ENCODE results near the gene TNNT3.
"Not testable (repeated sequence)": the region's sequence is repeated elsewhere in the genome, so short reads cannot be mapped to it uniquely, and the experiment has no call there.

TNNT3 gene

DNA sequence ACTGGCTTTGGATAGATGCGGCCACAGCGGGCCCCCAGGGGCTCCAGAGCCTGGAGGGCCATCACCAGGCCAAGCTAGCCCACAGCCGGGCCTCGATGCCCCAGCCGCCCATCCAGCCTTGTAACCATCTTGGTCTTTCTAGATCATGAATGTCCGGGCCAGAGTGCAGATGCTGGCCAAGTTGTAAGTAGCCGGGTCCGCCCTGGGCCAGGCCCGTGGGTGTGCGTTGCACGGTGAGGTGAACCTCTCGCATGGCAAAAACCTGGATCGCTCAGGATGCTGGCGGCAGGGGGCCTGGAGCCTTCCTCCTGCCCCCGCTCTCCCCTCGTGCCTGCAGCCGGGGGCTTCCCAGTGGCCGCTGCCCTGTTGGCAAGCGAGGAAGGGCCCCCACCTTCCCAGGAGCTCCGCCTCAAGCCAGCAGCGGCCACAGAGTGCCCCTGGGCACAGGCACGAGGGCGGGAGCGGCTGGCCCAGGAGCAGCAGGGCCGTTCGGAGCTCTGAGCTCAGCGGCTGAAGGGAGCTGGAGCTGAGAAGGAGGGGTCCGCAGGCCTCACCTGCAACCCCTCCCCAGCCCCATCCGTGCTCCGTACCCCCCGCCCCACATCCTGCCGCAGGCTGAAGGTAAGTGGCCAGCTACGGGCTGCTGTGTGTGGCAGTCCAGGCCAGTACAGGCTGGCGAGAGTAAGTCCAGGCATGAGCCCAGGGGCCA, 16.7 kb downstream of the TNNT3 start:
- no peak for DNase-seq

DNA sequence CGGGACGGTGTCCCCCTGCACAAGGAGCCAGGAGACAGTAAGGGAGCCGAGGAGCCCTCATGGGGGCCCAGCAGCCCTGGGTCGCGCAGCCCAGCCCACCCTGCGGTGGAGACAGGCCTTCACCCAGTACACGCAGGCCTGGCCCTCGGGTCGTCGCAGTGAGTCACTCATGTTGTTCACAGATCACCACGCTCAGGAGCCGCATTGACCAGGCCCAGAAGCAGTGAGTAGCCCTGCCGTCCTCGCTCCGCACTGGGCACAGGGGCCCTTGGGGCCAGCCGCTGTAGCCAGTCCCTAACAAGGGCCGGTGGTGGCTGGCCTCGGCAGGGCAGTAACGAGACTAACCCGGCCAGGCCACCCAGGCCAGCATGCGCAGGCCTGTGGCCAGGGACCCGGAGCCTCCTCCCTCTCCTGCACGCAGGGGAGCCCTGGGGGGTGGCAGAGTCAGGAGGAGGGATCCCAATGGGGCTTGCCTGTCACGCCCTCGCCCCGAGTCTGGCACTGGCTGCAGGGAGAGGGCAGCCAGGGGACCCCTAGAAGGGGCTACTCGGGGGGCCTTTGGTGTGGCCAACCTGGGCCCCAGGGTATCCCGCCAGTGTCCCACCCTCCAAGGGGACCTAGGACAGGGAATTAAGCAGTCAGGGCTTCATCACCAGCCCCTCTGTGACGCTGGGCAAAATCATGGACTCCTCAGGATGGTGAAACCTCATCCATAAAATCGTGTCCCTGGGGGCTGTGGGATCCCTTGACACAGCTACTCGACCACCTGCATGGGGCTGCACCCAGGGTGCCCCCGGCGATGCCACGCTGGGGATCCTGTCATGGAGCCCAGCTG, 17.5 kb downstream of the TNNT3 start:
- DNase-seq = no peak

DNA sequence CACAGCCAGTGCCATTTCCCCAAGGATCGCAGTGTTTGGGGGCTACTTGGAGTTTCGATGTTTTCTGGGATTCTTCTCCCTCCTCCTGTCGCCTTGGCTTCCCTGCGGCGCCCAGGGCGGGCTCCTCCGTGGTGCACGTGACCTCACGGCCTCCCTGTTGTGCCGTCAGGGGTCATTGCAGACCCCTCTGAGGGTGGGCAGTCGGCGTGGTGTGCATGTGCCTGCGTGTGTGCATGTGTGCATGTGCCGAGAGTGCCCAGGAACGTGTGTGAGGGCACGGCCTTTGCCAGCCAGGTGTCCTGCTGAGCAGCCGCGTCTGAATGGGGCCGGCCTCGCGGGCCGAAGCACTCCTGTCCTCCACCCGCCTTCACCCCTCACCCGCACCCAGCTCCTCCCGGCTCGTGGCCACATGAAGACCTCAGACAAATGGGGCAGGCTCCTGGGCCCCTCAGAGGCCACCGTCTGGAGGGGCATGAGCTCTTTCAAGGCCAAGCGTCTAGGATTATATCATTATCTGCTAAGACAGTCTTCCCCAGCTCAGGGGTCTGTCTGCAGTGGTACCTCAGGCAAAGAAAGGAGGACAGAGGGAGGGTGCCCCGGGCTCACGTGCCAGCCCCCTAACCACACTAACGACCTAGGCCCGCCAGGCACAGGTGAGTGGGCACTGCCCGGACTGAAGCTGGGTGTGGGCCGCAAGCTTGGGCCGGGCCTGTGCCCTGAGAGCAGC, 18.3 kb downstream of the TNNT3 start:
- DNase-seq = no peak

DNA sequence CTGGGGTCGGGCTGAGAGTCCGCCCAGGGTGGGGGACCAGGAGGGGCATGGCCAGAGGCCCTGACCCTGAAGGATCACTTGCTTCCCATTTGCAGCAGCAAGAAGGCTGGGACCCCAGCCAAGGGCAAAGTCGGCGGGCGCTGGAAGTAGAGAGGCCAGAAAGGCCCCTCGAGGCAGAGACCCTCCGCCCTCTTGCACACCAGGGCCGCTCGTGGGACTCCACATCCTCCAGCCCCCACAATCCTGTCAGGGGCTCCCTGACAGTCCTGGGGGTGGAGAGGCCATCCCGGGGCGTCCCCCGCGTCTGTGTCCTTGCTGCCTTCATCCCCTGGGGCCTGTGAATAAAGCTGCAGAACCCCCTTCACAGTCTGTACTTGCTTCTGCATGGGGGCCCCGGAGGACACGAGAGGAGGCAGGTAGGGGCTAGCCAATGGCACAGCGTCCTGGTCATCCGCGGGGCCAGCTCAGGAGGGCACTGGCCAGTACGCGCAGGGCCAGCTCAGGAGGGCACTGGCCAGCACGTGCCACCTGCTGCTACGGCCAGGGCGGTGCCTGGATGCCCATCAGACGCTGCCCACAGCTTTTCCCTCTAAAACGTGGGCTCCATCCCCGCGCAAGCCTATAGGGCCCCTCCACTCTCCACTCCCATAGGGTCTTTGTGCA, 19.0 kb downstream of the TNNT3 start:
- no peak for DNase-seq

GRCh38 chr11:1939006-1939625, 19.6 kb downstream of the TNNT3 start:
- DNase-seq = peak; percentile 34

DNA sequence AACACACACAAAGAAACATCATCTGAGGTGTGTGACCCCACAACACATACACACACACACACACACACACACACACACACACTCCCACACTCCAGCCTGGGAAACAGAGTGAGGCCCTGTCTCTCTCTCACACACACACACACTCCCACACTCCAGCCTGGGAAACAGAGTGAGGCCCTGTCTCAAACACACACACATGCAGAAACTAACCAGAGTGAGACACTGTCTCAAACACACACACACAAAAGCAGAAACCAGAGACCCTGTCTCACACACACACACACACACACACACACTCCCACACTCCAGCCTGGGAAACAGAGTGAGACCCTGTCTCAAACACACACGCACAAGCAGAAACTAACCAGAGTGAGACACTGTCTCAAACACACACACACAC, 20.3 kb downstream of the TNNT3 start:
- not testable (repeated sequence) for DNase-seq

GRCh38 chr11:1942558-1943260, 23.2 kb downstream of the TNNT3 start:
- DNase-seq = no peak

DNA sequence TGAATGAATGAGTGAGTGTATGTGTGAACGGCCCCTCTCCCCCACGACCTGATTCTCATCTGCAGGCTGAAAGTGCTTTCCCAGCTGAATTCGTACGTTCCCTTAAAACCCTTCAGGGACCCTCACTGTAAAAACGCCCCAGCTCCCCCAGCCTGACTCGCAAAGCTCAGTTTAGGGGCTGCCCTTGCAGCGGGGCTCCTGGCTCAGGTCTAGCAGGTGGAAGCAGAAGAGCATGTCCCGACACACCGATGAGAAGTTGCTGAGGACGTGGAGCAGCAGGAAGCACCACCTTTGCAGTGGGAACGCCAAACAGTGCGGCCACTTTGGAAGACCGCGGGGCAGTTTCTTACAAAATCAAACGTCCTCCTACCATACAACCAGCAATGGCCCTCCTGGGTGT, 24.1 kb downstream of the TNNT3 start:
- no peak for DNase-seq

DNA sequence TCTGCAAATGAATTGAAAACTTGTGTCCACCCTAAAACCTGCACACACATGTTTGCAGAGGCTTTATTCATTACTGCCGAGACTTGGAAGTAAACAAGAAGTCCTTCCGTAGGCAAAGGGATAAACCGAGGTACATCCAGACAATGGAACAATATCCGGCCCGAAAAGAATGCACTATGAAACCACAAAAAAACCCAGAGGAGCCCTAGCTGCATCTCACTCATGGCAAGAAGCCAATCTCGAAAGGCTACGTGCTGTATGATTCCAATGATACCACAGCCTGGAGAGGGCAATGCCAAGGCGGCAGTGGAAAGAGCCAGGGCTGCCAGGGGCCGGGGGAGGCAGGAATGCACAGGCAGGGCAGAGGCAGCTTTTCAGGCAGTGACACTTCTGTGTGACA, 24.5 kb downstream of the TNNT3 start:
- DNase-seq = peak; percentile 66

DNA sequence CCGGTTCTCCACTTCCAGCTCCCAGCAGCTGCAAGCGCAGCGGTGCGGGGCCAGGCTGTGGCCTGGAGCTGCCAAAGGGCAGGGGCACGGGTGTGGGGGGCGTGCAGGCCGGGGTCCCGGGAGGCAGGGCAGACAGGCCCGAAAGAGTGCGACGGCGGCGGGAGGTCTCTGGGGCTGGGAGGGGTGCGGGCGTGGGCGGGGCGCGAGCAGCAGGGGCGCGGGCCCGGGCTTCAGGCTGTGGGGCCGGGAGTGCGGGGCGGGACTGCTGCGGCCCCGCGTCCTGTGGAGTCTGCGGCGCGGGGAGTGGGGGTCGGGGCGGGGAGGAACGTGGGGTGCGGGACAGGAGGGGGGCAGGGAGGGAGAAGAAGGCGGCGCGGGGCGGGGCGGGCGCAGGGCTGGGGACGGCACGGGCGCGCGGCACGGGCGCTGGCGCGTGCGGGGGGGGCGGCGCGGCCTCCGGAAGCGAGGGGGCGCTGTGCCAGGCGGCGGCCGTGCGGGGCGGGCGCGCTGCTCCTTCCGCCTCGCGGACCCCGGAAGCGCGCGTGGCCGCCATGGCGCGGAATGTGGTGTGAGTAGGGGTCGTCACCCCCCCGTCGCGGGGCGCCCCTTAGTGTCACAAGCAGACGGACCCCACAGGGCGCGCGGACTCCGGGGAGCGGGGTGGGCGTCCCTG, 27.4 kb downstream of the TNNT3 start, which contains the start of gene MRPL23:
Gene MRPL23, plus strand, starts transcription at position 521 of the 673 bp plus-strand sequence. Its CDS starts 31 bp downstream, at position 552.
- no peak for DNase-seq

- DNase-seq = no peak
These were observed 28.2 kb downstream of the TNNT3 start for GRCh38 chr11:1947592-1948237.

GRCh38 chr11:1948389-1948788, 28.9 kb downstream of the TNNT3 start:
- DNase-seq = no peak

DNA sequence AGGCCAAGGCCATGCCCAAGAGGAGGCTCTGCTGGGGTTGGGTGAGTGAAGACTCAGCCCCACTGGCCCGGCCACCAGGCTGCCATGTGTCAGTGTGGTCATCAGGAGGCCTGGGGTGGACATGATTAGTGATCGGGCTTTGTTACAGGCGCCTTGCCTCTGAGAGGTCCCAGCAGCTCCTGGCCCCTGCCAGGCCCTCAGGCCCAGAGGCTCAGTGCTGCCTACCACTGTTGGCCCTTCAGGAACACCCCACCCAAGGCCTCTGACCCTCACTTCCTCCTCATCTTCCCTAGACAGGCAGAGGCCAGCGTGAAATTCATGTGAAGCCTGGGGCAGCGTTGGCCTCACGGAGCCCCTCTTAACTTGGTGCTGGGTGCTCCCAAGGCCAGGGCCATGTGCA, 29.8 kb downstream of the TNNT3 start:
- no peak for DNase-seq

DNA sequence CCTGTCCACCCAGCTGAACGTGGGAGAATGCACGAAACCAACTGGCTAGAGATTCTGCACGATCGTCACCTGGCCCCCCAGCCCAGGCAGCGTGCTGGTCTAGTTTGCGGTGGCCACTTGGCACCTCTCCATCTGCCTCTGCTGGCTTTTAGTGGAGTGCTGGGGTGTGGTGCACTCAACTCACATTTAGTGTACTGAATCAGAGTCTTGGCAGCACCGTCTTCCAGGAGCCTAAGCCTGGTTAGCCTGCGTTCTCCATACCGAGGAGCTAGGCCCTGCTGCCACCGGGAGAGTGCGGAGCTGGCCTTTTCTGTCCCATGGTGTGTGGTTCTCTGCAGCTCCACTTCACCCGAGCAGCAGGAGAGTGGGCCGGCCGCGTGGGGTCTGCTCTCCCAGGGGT, 30.4 kb downstream of the TNNT3 start:
- no peak for DNase-seq

GRCh38 chr11:1952806-1953482, 33.4 kb downstream of the TNNT3 start:
- DNase-seq = no peak

- DNase-seq = no peak
These were observed 34.2 kb downstream of the TNNT3 start for GRCh38 chr11:1953489-1954266.

DNA sequence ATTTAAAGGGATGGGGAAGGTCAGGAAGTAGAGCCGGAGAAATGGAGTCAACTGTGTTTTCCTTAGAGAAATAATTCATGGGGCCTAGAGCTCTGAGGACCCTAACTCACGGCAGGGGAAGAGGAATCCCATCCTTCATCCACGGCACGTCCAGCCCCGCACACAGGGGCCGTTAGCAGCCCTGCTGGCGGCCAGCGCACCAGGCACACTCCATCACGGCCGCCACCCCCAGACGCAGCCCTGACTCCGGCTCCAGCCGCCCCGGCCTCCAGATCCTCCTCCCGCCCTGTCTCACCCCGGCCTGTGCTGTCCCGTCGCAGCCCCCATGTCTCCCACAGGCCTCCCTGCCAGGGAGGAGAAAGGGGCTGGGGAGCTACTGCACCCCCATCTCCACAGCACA, 38.9 kb downstream of the TNNT3 start:
- DNase-seq = no peak

- no peak for DNase-seq
These were observed 40.3 kb downstream of the TNNT3 start for GRCh38 chr11:1959786-1960185.

- no peak for DNase-seq
These were observed 44.4 kb downstream of the TNNT3 start for GRCh38 chr11:1963864-1964263.
